ENCODE results near the gene TMEM8B. TPM values are rescaled to one million over a fixed set of nuclear protein-coding genes. Genes with fewer than 3 reads are reported as not detected.

The TMEM8B gene
- total RNA-seq, 1 experiment from 2014 or later: 9.3 TPM

DNA sequence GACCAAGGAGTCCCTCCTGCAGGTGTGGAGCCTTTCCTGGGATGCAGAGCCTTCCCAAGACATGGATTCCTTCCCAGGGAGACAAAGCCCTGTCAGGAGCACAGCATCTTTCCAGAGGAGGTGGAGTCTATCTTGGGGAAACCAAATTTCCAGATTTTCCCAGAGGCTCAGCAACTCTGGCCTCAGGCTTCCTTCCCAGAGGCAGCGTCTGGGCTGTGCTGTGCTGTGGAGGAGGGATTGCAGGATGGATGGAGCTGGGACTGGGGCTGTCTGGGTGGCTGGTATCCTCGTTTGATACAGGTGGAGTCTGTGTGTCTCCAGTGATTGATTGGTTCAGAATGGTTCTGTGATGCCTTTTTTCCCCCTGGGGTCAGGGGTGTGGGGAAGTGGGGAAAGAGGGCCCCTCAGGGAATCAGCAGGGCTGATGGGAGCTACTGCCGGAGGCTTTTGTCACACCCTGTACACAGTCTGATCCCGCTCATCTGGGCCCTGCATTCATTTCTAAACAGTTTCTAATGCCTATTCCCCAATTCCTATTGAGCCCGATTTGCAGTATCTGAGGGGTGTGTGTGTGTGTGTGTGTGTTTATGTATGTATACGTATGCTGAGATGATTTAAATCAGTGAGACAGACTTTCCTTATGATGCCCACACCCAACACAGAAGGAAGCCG, 25.2 kb downstream of the TMEM8B start:
- Histone ChIP-seq H2AFZ (ENCODE audit: low read length) (no peak overlapping the region), H3K9me3 (ENCODE audit: control insufficient read depth, low read depth, low read length) (no peaks in the 10 kb centered on the region), H3T11ph (ENCODE audit: low read length) (no peak overlapping the region), H3K79me2 (ENCODE audit: insufficient read depth, low read length) (no peaks in the 10 kb centered on the region), H3K27me3 (ENCODE audit: insufficient read depth, low read length) (no peaks in the 10 kb centered on the region), H3K56ac (ENCODE audit: insufficient read length, low read depth, low read length) (no peak overlapping the region), H3K9ac (ENCODE audit: extremely low read depth, insufficient read length, low read length) (no peak overlapping the region), H4K5ac (ENCODE audit: insufficient read length, low read depth, low read length) (no peak overlapping the region), H3K4me1 (ENCODE audit: insufficient read depth, low read length) (no peaks in the 10 kb centered on the region), H2AK5ac (ENCODE audit: insufficient read length, low read length) (no peak overlapping the region), H3K4ac (ENCODE audit: low read depth, low read length) (no peak overlapping the region), H4K8ac (replicated peaks; ENCODE audit: insufficient read length, low read depth, low read length) (no peak overlapping the region), H3K23ac (ENCODE audit: insufficient read length, low read depth, low read length) (no peak overlapping the region), H3K18ac (ENCODE audit: insufficient read length, low read depth, low read length) (no peak overlapping the region), H2BK12ac (ENCODE audit: insufficient read length, low read depth, low read length) (no peak overlapping the region), H2BK20ac (ENCODE audit: low read depth, low read length, poor library complexity, severe bottlenecking) (no peak overlapping the region), H3K14ac (ENCODE audit: insufficient read depth, low read length) (no peak overlapping the region), H3K23me2 (ENCODE audit: insufficient read length, low read depth, low read length, poor library complexity, severe bottlenecking) (no peaks in the 10 kb centered on the region), H3K4me2 (ENCODE audit: insufficient read depth, insufficient read length, low read length) (no peak overlapping the region), H2BK5ac (ENCODE audit: insufficient read length, low read length) (no peak overlapping the region), H4K20me1 (ENCODE audit: control insufficient read depth, insufficient read depth, insufficient read length) (no peaks in the 10 kb centered on the region), H3K27ac (ENCODE audit: insufficient read length, low read depth, low read length) (no peak overlapping the region), H3K79me1 (ENCODE audit: insufficient read depth, low read depth, low read length, poor library complexity, severe bottlenecking) (no peaks in the 10 kb centered on the region), H2BK120ac (ENCODE audit: low read depth, low read length, poor library complexity, severe bottlenecking) (no peak overlapping the region), H4K91ac (ENCODE audit: insufficient read length, low read depth, low read length) (no peak overlapping the region), H2BK15ac (ENCODE audit: low read depth, low read length) (no peak overlapping the region)
- Mint-ChIP-seq H3K4me3 (no peak overlapping the region), H3K27me3 (ENCODE audit: low read depth) (peaks cover 8% of the 10 kb centered on the region), H3K36me3 (ENCODE audit: insufficient read depth in 1 of 3, low read depth in 3 of 3) (no peaks in the 10 kb centered on the region), H3K27ac (no peak overlapping the region), H3K9me3 (no peaks in the 10 kb centered on the region), H3K4me1 (no peaks in the 10 kb centered on the region)
- TF ChIP-seq, protein P1, sequence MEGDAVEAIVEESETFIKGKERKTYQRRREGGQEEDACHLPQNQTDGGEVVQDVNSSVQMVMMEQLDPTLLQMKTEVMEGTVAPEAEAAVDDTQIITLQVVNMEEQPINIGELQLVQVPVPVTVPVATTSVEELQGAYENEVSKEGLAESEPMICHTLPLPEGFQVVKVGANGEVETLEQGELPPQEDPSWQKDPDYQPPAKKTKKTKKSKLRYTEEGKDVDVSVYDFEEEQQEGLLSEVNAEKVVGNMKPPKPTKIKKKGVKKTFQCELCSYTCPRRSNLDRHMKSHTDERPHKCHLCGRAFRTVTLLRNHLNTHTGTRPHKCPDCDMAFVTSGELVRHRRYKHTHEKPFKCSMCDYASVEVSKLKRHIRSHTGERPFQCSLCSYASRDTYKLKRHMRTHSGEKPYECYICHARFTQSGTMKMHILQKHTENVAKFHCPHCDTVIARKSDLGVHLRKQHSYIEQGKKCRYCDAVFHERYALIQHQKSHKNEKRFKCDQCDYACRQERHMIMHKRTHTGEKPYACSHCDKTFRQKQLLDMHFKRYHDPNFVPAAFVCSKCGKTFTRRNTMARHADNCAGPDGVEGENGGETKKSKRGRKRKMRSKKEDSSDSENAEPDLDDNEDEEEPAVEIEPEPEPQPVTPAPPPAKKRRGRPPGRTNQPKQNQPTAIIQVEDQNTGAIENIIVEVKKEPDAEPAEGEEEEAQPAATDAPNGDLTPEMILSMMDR (conservative IDR thresholded peaks at IDR 0.05): no peak
- peak; percentile 6 for DNase-seq
- no CpG with 5 or more reads among the region's 7 CpGs for WGBS (ENCODE audit: extremely low coverage, insufficient read length, low lambda C conversion rate)
